ENCODE measurements around the gene TOP2A.
"Not testable (repeated sequence)": the region's sequence is repeated elsewhere in the genome, so short reads cannot be mapped to it uniquely, and the experiment has no call there.

Gene TOP2A

DNA sequence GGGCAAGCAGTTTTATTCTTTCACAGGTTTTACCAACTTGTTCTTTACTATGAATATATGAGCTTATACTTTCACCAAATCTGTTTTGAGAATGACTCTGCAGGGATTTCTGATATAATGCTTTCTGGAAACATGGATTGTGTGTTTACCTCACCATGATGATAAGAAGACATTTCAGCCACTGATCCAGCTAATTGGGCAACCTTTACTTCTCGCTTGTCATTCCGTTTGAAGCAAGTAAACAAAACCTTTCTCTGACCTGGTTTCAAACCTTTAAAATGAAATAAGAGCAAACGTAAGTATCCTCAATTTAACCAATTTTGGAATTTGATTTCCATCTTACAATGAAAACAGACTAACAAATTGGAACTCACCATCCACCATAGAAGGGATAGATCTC is 13.7 kb downstream of the TOP2A start:
- Mint-ChIP-seq H3K4me1 (ENCODE audit: low read depth) (peaks cover 28% of the 10 kb centered on the region), H3K27ac (peak overlapping the region; percentile 47), H3K9me3 (no peaks in the 10 kb centered on the region), H3K27me3 (ENCODE audit: low read depth) (no peaks in the 10 kb centered on the region), H3K36me3 (ENCODE audit: low read depth) (peaks cover 81% of the 10 kb centered on the region), H3K4me3 (no peak overlapping the region)
- DNase-seq (ENCODE audit: low spot score) = no peak

DNA sequence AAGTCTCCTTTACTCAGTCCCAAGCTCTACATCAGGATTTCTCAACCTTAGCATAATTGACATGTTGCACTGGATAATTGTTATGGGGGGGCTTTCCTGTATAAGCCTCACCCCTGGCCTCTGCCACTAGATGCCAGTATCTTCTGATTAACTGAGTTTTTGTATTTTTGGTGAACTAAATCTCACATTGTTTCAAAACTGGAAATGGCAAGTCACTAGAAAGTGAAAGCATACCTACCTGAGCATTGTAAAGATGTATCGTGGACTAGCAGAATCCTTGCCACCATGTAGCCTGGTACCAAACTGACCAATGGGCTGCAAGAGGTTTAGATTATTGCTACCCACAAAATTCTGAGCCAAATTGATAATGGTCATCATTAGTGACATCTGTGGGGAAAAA is 15.0 kb downstream of the TOP2A start:
- DNase-seq (ENCODE audit: low spot score) = no peak
- Mint-ChIP-seq H3K4me1 (ENCODE audit: low read depth) (peaks cover 28% of the 10 kb centered on the region), H3K27me3 (ENCODE audit: low read depth) (no peaks in the 10 kb centered on the region), H3K36me3 (ENCODE audit: low read depth) (peaks cover 85% of the 10 kb centered on the region), H3K4me3 (peak overlapping the region; percentile 11), H3K9me3 (no peaks in the 10 kb centered on the region), H3K27ac (peak overlapping the region; percentile 24)

DNA sequence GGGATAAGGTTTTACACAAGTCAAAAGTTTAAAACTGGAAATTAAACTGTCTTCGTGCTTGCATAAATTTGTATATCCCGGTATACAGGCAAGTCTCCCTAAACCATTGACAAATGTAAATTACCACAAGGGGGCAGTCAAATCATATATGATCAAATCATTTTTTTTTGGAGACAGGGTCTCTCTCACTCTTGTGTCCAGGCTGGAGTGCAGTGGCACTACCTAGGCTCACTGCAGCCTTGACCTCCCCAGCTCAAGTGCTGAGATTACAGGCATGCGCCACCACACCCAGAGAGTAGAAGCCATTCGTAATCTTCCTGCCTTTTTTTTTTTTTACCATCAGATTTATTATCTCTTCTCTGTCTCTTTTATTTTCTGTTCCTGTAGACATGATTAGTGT is 18.5 kb downstream of the TOP2A start:
- Mint-ChIP-seq H3K4me1 (ENCODE audit: low read depth) (peaks cover 26% of the 10 kb centered on the region), H3K4me3 (no peak overlapping the region), H3K27me3 (ENCODE audit: low read depth) (no peaks in the 10 kb centered on the region), H3K36me3 (ENCODE audit: low read depth) (peaks cover 78% of the 10 kb centered on the region), H3K9me3 (no peaks in the 10 kb centered on the region), H3K27ac (peak overlapping the region; percentile 59)
- no peak for DNase-seq (ENCODE audit: low spot score)

DNA sequence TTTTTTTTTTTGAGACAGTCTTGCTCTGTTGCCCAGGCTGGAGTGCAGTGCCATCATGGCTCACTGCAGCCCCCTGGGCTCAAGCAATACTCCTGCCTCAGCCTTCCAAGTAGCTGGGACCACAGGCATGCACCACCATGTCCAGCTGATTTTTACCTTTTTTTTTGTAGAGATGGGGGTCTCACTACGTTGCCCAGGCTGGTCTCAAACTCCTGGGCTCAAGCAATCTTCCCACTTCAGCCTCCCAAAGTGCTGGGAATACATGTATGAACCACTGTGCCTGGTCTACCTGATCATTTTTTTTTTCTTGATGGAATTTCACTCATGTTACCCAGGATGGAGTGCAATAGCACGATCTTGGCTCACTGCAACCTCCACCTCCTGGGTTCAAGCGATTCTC is 31.1 kb downstream of the TOP2A start:
- not testable (repeated sequence) for H3K4me3 Mint-ChIP-seq; DNase-seq (ENCODE audit: low spot score); H3K27ac Mint-ChIP-seq; H3K27me3 Mint-ChIP-seq (ENCODE audit: low read depth); H3K9me3 Mint-ChIP-seq; H3K4me1 Mint-ChIP-seq (ENCODE audit: low read depth)
- peaks cover 46% of the 10 kb centered on the region for H3K36me3 Mint-ChIP-seq (ENCODE audit: low read depth)

DNA sequence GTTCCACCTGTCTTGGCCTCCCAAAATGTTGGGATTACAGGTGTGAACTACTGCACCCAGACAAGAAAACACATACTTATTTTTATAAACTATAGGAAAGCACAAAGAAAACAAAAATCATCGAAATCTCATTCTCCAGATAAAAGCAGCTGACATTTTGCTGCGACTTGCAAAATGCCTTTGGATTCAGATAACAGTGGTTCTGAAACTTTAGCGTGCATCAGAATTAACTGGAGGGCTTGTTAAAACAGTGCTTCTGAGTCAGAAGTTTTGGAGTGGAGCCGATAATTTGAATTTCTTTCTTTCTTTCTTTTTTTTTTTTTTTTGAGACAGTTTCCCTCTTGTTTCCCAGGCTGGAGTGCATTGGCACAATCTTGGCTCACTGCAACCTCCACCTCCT is 35.4 kb downstream of the TOP2A start:
- H3K4me3 Mint-ChIP-seq = no peak overlapping the region
- H3K27ac Mint-ChIP-seq = no peak overlapping the region
- no peak for DNase-seq (ENCODE audit: low spot score)
- H3K9me3 Mint-ChIP-seq = no peaks in the 10 kb centered on the region
- H3K4me1 Mint-ChIP-seq (ENCODE audit: low read depth) = no peaks in the 10 kb centered on the region
- H3K27me3 Mint-ChIP-seq (ENCODE audit: low read depth) = no peaks in the 10 kb centered on the region
- peaks cover 14% of the 10 kb centered on the region for H3K36me3 Mint-ChIP-seq (ENCODE audit: low read depth)

DNA sequence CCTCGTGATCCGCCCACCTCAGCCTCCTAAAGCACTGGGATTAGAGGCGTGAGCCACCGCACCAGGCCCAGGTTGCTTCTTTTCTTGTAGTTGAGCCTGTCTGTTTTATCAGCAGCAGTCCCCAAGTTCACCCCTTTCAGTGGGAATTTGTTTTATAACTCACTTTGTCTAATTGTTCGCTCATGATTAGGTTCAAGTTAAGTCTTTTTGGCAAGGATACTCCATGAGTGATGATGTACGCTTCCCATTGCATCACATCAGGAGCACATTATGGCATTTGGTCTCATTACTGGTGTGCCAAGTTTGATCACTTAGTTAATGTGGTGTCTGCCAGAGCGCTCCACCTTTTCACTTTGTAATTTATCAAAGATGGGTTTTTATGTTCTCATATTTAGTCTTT is 38.7 kb downstream of the TOP2A start:
- peaks cover 5% of the 10 kb centered on the region for H3K9me3 Mint-ChIP-seq
- H3K4me1 Mint-ChIP-seq (ENCODE audit: low read depth) = peaks cover 8% of the 10 kb centered on the region
- H3K36me3 Mint-ChIP-seq (ENCODE audit: low read depth) = peaks cover 4% of the 10 kb centered on the region
- no peaks in the 10 kb centered on the region for H3K27me3 Mint-ChIP-seq (ENCODE audit: low read depth)
- DNase-seq (ENCODE audit: low spot score) = no peak
- no peak overlapping the region for H3K27ac Mint-ChIP-seq
- no peak overlapping the region for H3K4me3 Mint-ChIP-seq

DNA sequence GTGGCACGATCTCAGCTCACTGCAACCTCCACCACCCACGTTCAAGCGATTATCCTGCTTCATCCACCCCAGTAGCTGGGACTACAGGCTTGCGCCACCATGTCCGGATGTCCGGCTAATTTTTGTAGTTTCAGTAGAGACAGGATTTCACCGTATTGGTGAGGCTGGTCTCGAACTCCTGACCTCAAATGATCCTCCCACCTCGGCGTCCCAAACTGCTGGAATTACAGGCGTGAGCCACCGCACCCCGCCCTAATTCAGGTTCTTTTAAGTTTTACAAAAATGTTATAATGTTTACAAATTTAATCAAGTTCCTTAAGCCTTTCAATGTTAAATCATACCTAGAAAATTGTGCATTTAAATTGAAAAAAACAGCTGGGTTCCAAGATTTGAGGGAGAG is 39.9 kb downstream of the TOP2A start:
- Mint-ChIP-seq H3K36me3 (ENCODE audit: low read depth) (peaks cover 3% of the 10 kb centered on the region), H3K9me3 (peaks cover 5% of the 10 kb centered on the region), H3K27me3 (ENCODE audit: low read depth) (no peaks in the 10 kb centered on the region), H3K4me1 (ENCODE audit: low read depth) (peaks cover 9% of the 10 kb centered on the region), H3K27ac (no peak overlapping the region), H3K4me3 (no peak overlapping the region)
- DNase-seq (ENCODE audit: low spot score) = no peak

DNA sequence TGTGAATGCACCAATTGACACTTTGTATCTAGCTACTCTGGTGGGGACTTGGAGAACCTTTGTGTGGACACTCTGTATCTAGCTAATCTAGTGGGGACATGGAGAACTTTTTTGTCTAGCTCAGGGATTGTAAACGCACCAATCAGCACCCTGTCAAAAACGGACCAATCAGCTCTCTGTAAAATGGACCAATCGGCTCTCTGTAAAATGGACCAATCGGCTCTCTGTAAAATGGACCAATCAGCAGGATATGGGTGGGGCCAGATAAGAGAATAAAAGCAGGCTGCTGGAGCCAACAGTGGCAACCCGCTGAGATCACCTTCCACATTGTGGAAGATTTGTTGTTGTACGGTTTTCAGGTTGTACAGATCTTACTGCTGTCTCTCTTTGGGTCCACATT is 41.2 kb downstream of the TOP2A start:
- peaks cover 18% of the 10 kb centered on the region for H3K4me1 Mint-ChIP-seq (ENCODE audit: low read depth)
- not testable (repeated sequence) for H3K27me3 Mint-ChIP-seq (ENCODE audit: low read depth); DNase-seq (ENCODE audit: low spot score); H3K9me3 Mint-ChIP-seq; H3K4me3 Mint-ChIP-seq; H3K27ac Mint-ChIP-seq; H3K36me3 Mint-ChIP-seq (ENCODE audit: low read depth)

DNA sequence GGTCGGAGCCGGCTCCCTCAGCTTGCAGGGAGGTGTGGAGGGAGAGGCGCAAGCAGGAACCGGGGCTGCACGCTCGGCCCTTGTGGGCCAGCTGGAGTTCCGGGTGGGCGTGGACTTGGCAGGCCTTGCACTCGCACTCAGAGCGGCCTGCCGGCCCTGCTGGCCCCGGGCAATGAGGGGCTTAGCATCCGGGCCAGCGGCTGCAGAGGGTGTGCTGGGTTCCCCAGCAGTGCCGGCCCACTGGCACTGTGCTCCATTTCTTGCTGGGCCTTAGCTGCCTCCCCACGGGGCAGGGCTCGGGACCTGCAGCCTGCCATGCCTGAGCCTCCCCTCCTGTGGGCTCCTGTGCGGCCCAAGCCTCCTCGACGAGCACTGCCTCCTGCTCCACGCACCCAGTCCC is 41.9 kb downstream of the TOP2A start:
- Mint-ChIP-seq H3K9me3 (peaks cover 12% of the 10 kb centered on the region), H3K4me1 (ENCODE audit: low read depth) (peaks cover 23% of the 10 kb centered on the region)
- not testable (repeated sequence) for H3K27me3 Mint-ChIP-seq (ENCODE audit: low read depth); DNase-seq (ENCODE audit: low spot score); H3K27ac Mint-ChIP-seq; H3K36me3 Mint-ChIP-seq (ENCODE audit: low read depth); H3K4me3 Mint-ChIP-seq

DNA sequence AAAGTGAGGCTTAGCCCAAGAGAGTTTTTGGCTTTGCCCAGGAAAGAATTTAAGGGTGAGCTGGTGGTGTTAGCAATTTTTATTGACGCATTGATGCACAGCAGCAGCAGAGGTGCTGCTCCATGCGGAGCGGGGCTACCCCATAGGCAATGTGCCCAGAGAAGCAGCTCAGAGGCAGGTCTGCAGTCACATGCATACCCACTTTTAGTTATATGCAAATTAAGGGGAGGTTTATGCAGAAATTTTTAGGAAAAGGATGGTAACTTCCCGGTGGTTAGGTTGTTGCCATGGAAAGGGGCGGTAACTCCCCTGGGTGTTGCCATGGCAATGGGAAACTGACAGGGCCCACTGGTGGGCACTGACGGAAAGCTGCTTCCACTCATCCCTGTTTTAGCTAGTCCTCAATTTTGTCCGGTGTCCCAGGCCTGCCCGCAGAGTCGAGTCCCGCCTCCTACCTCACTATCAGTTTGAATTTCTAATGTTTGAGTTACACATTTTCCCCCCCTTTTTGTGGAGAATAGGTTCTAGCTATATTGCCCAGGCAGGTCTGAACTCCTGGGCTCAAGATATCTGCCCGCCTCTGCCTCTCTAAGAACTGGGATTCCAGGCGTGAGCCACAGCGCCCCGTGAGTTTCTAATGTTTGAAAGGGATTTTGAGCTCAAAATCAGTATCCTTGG is 42.7 kb downstream of the TOP2A start:
- Mint-ChIP-seq H3K27ac (no peak overlapping the region), H3K27me3 (ENCODE audit: low read depth) (no peaks in the 10 kb centered on the region), H3K4me1 (ENCODE audit: low read depth) (peaks cover 23% of the 10 kb centered on the region), H3K36me3 (ENCODE audit: low read depth) (peaks cover 2% of the 10 kb centered on the region), H3K4me3 (no peak overlapping the region), H3K9me3 (peaks cover 12% of the 10 kb centered on the region)
- no peak for DNase-seq (ENCODE audit: low spot score)

DNA sequence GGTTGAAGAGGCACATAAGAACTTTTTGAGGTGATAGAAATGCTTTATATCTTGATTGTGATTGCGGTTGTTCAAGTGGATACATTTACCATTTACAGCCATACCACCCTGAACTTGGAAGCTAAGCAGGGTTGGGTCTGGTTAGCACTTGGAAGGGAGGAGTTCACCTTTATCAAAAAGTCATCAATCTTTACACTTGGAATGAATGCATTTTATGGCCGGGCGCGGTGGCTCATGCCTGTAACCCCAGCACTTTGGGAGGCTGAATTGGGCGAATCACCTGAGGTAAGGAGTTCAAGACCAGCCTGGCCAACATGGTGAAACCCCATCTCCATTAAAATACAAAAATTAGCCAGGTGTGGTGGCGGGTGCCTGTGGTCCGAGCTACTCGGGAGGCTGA is 43.7 kb downstream of the TOP2A start:
- H3K4me3 Mint-ChIP-seq = no peak overlapping the region
- peaks cover 25% of the 10 kb centered on the region for H3K4me1 Mint-ChIP-seq (ENCODE audit: low read depth)
- DNase-seq (ENCODE audit: low spot score) = no peak
- H3K36me3 Mint-ChIP-seq (ENCODE audit: low read depth) = peaks cover 2% of the 10 kb centered on the region
- H3K9me3 Mint-ChIP-seq = peaks cover 12% of the 10 kb centered on the region
- no peaks in the 10 kb centered on the region for H3K27me3 Mint-ChIP-seq (ENCODE audit: low read depth)
- H3K27ac Mint-ChIP-seq = no peak overlapping the region

DNA sequence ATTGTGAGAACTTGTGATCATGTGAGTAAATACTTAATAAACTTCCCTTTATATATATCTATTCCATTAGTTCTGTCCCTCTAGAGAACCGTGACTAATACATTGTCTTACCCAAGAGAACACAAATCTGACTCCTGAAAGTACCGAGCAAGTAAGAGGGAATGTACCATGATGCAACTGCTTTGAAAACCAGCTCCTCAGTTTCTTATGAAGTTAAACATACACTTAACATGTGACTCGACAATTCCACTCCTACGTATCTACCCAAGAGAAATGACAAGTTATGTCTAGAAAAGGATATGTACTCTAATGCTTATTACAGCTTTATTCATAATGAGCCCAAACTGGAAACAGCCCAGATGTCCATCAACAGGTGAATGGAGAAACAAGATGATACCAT is 44.4 kb downstream of the TOP2A start:
- no peak for DNase-seq (ENCODE audit: low spot score)
- Mint-ChIP-seq H3K27me3 (ENCODE audit: low read depth) (no peaks in the 10 kb centered on the region), H3K36me3 (ENCODE audit: low read depth) (peaks cover 2% of the 10 kb centered on the region), H3K9me3 (peaks cover 12% of the 10 kb centered on the region), H3K4me1 (ENCODE audit: low read depth) (peaks cover 26% of the 10 kb centered on the region), H3K27ac (no peak overlapping the region), H3K4me3 (no peak overlapping the region)

DNA sequence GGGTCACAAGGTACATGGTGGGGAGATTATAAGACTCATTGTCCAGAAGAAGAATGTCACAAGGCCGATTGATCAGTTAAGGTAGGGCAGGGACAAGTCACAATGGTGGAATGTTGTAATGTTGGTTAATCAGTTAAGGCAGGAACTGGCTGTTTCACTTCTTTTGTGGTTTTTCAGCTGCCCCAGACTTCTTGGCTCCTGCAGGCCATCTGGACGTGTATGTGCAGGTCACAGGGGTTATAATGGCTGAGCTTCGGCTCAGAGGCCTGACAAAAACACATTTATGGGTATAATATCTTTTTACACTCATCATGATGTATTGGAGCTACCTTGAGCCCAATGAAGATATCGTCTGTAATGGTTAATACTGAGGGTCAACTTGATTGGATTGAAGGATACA is 45.1 kb downstream of the TOP2A start:
- peak overlapping the region; percentile 45 for H3K27ac Mint-ChIP-seq
- peaks cover 12% of the 10 kb centered on the region for H3K9me3 Mint-ChIP-seq
- H3K4me3 Mint-ChIP-seq = not testable (repeated sequence)

DNA sequence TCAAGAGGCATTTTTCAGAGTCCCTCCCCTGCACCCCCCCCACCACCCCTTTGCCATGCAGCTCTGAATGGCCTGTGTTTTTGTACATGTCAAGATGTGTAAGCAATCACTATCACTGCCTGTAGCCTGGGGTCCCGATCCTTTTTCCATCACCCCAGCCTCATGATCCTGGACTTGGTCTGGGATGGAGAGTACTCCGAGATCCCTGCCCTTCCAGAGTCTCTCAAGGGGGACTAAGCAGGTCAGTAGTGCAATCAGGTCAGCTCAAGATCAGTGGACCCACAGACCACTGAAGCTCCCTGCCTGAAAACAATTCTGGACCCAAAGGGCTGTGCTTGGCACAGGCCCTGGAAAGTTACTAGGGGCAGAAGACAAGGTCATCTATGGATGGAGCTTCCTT is 45.7 kb downstream of the TOP2A start:
- Mint-ChIP-seq H3K27me3 (ENCODE audit: low read depth) (no peaks in the 10 kb centered on the region), H3K9me3 (peaks cover 12% of the 10 kb centered on the region), H3K4me1 (ENCODE audit: low read depth) (peaks cover 24% of the 10 kb centered on the region), H3K36me3 (ENCODE audit: low read depth) (peaks cover 2% of the 10 kb centered on the region), H3K4me3 (no peak overlapping the region), H3K27ac (no peak overlapping the region)
- DNase-seq (ENCODE audit: low spot score) = no peak

More for the DNA sequence above, 45.1 kb downstream of the TOP2A start:
- H3K4me1 Mint-ChIP-seq (ENCODE audit: low read depth) = peaks cover 26% of the 10 kb centered on the region
- not testable (repeated sequence) for H3K36me3 Mint-ChIP-seq (ENCODE audit: low read depth); H3K27me3 Mint-ChIP-seq (ENCODE audit: low read depth); DNase-seq (ENCODE audit: low spot score)

DNA sequence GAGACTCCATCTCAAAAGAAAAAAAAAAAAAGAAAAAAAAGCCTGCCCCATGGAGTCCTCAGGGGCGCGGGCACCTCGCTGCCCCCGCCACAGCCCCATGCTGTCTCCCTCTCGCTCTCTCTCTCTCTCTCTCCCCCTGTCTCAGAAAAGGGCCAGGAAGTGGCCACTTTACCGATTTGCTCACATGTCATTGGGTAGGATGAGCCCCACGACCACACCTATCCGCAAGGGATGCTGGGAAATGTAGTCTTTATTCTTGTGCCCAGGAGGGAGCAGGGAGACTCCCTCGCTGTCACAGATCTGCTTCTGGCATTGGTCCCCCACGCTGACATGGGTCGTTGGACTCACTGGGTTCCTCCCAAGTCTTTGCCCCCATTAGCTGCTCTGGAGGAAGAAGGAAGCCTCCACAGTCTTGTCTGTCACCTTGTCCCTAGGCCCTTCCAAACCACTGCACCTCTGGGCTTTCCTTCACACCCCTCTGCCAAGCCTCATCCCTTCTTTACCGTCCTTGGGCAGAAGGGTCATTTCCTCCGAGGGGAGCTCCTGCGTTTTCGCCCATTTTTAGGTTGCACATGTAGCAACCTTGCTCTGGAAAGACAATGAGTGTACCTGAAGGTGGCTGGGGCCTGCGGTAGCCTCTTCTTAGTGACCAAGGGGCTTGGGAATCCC is 46.3 kb downstream of the TOP2A start:
- DNase-seq (ENCODE audit: low spot score) = no peak
- Mint-ChIP-seq H3K4me1 (ENCODE audit: low read depth) (peaks cover 18% of the 10 kb centered on the region), H3K4me3 (no peak overlapping the region)

More for the DNA sequence above, 46.3 kb downstream of the TOP2A start:
- Mint-ChIP-seq H3K27ac (peak overlapping the region; percentile 11), H3K27me3 (ENCODE audit: low read depth) (no peaks in the 10 kb centered on the region), H3K36me3 (ENCODE audit: low read depth) (peaks cover 2% of the 10 kb centered on the region), H3K9me3 (peaks cover 8% of the 10 kb centered on the region)

All from T-helper 2 cell treated with Interferon-gamma antibody and Interleukin-4, amounts not matched to agents 5 μg/mL and 100 μg/mL, for 36 hours (primary cell).